ENCODE results near the gene LIPA. TPM values are rescaled to one million over a fixed set of nuclear protein-coding genes. Genes with fewer than 3 reads are reported as not detected.

Gene LIPA
- total and polyA plus RNA-seq, 7 donors = 7.6 to 14.2 (median 10.3) TPM

DNA sequence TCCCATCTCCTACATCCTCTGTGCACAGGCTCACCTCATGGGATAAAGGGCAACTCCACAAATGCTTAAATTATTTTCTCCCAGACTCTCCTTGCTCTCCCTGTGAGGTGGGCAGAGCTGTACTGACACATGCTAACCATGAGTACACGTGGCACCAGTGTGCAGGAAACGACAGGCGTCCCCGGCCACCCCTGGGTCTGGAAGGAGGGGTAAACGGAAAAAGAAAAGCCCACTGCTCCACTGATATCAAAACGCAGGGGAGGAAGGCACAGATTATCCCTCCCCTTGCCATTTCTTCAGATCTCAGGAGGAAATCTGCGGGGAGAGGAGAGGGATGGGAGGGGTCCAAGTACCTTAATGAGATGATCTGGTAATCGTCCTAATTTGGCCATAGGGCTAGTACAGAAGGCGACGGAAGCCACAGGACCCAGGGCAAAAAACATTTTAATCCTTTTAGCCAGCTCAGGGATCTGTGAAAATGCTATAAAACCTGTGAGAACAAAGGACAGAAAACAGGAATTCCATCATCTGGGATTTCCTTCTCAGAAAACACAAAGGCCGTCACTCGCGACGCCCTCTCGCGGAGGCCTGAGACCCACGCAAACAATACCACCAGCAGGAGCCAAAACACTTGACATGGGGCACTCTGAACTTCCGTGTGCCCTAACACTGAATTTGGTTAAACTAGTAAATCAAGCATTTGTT lies 26.7 kb downstream of the LIPA start:
- Histone ChIP-seq H3K4me1 (no peaks in the 10 kb centered on the region), H3K4me3 (peak overlapping the region; percentile 21), H3K9me3 (no peaks in the 10 kb centered on the region), H3K27me3 (ENCODE audit: insufficient read depth in 3 of 3, low read length in 2 of 3) (no peaks in the 10 kb centered on the region), H3K36me3 (ENCODE audit: insufficient read depth in 1 of 2, low read depth in 1 of 2) (peaks cover 0 to 15% of the 10 kb centered on the region in 2 donors), H3K27ac (peak overlapping the region; percentile 62)
- intact Hi-C loops (cut with DNase I) = no loop called here
- 63 to 76% (median 76%) methylated on average over 18 of the region's 18 CpGs for WGBS, 3 donors
- TF ChIP-seq, protein P1, sequence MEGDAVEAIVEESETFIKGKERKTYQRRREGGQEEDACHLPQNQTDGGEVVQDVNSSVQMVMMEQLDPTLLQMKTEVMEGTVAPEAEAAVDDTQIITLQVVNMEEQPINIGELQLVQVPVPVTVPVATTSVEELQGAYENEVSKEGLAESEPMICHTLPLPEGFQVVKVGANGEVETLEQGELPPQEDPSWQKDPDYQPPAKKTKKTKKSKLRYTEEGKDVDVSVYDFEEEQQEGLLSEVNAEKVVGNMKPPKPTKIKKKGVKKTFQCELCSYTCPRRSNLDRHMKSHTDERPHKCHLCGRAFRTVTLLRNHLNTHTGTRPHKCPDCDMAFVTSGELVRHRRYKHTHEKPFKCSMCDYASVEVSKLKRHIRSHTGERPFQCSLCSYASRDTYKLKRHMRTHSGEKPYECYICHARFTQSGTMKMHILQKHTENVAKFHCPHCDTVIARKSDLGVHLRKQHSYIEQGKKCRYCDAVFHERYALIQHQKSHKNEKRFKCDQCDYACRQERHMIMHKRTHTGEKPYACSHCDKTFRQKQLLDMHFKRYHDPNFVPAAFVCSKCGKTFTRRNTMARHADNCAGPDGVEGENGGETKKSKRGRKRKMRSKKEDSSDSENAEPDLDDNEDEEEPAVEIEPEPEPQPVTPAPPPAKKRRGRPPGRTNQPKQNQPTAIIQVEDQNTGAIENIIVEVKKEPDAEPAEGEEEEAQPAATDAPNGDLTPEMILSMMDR (IDR thresholded peaks at IDR 0.05) = peak; percentile 20
- DNase-seq = no peak
- ATAC-seq = peak in 2 of 4 donors; percentile 38 to 46

DNA sequence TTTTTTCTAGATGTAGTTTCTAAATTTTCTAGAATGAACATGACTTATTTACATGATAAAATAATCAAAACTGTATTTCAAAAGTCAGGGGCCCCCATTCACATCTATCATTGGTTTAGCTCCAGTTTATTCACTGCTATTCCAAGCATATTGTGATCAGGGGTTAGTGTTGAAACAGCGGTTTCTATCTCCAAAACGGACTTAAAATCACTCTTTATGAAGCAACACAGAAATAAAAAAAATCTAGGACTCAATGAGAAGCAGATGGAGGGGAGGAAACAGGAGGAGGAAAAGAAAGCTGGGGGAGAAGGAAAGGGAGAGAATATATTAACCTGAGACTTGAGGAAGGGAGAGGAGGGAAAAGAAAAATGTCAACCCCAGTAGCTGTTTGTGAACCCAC lies 29.7 kb downstream of the LIPA start:
- Histone ChIP-seq H3K27me3 (ENCODE audit: insufficient read depth in 3 of 3, low read length in 2 of 3) (no peaks in the 10 kb centered on the region), H3K4me1 (peaks cover 6% of the 10 kb centered on the region), H3K36me3 (ENCODE audit: insufficient read depth in 1 of 2, low read depth in 1 of 2) (peaks cover 0 to 9% of the 10 kb centered on the region in 2 donors), H3K27ac (no peak overlapping the region), H3K4me3 (no peak overlapping the region), H3K9me3 (no peaks in the 10 kb centered on the region)
- ATAC-seq (no peak), DNase-seq (no peak)
- 76 to 83% (median 76%) methylated on average over 2 of the region's 2 CpGs for WGBS, 3 donors
- intact Hi-C loops (cut with DNase I) = no loop called here
- TF ChIP-seq, protein P1 (IDR thresholded peaks at IDR 0.05) = no peak

DNA sequence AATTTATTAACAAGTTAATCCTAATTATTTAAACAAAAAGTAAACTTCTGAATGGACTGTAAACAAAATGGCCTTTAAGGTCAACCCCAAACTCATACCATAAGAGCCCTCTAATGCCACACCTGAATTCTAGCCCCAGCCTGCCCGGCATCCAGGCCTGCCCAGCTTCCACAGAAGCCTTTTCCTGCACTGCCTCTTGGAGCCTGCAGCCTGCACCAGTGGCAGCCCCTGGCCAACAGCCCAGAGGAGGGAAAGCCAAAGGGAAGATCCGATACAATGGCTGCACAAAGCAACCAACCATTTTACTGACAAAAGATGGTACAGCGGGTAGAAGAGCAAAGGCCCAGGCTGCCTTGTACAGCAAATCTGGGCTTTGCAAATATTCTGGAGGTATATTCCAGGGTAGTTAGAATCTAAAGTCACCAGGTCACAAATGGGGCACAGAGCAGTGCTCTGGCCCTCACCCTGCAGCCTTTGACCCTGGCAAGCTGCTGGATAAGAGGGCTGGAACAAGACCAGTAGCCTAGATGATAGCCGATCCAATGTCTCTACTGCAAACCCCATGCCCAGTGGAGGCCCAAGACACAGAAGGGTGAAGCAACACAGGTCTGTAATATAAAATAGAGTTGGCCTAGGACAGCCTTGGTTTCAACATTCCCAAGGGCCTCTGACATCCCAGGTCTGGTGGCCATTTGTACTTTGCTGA lies 31.9 kb downstream of the LIPA start:
- ATAC-seq (no peak), DNase-seq (no peak)
- intact Hi-C loops (cut with DNase I) = loop anchor here (5.0 to 10.0 kb wide), 2 partner anchors 285 to 343 kb away; no protein-coding TSS in a partner anchor
- H3K9me3 ChIP-seq = no peaks in the 10 kb centered on the region
- no peak overlapping the region for H3K27ac ChIP-seq
- WGBS, 3 donors = 83 to 87% (median 87%) methylated on average over 4 of the region's 4 CpGs
- H3K27me3 ChIP-seq (ENCODE audit: insufficient read depth in 3 of 3, low read length in 2 of 3) = no peaks in the 10 kb centered on the region
- peaks cover 6% of the 10 kb centered on the region for H3K4me1 ChIP-seq
- H3K36me3 ChIP-seq (ENCODE audit: insufficient read depth in 1 of 2, low read depth in 1 of 2) = peaks cover 0 to 16% of the 10 kb centered on the region in 2 donors
- no peak overlapping the region for H3K4me3 ChIP-seq
- TF ChIP-seq, protein P1 (IDR thresholded peaks at IDR 0.05) = no peak

DNA sequence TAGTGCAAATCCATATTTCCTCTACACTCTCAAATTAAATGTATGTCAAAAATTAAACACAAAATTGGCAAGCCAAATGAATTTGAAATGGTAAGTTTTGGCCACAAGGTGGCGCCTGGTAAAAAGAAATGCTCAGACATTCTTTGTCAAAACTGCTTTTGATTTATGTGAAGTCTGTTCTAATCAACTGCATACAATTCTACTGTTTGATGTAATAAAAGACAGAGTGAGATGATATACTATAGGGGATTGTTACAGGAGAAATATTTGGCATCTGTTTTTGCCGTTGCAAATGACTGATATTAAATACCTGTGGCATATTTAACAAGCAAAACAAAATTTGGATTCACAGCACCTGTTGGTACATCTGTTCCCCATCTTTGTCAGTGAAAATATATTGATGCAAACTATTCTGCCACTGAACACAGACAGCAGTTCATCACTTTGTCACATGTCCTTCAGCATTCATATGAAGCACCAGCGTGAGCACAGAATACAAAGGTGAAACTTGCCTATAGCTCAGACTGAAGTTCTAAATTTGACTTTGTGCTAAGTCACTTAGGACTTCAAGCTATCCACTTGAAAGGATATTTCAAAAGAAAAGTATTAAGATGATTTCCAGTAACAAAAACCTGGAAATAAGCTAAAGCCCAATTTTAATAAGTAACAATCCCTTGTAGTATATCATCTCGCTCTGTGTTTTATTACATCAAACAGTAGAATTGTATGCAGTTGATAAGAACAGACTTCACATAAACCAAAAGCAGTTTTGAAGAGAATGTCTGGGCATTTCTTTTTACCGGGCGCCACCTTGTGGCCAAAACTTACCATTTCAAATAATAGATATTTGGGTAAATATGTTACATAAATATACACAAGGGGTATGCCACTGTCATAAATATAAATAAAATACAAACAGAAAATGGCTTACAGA lies 34.3 kb downstream of the LIPA start:
- 4 to 10% (median 4%) methylated on average over 6 of the region's 6 CpGs for WGBS, 3 donors
- peak in 3 of 4 donors; percentile 57 to 80 (median 64) for ATAC-seq
- intact Hi-C loops (cut with DNase I) = loop anchor here (5.0 to 10.0 kb wide), 2 partner anchors 283 to 345 kb away; no protein-coding TSS in a partner anchor
- DNase-seq = peak; percentile 32 to 57
- no peaks in the 10 kb centered on the region for H3K9me3 ChIP-seq
- TF ChIP-seq, protein P1 (IDR thresholded peaks at IDR 0.05) = peak; percentile 92
- no peak overlapping the region for H3K27ac ChIP-seq
- H3K27me3 ChIP-seq (ENCODE audit: insufficient read depth in 3 of 3, low read length in 2 of 3) = no peaks in the 10 kb centered on the region
- peak overlapping the region; percentile 4 for H3K4me3 ChIP-seq
- H3K4me1 ChIP-seq = peaks cover 6% of the 10 kb centered on the region
- H3K36me3 ChIP-seq (ENCODE audit: insufficient read depth in 1 of 2, low read depth in 1 of 2) = peaks cover 0 to 20% of the 10 kb centered on the region in 2 donors
